HEK293 (cell line): ENCODE results near the gene SBF1.

Source experiments
- CTCF ChIA-PET: fragments of 350-600 bp; formaldehyde crosslinking; extraction: SDS; loops from one replicate; lab custom pipeline; 2021; ENCODE audit warnings: antibody characterized with exemption; lab: Yijun Ruan, JAX
- POLR2A ChIA-PET: fragments of 300-600 bp; formaldehyde crosslinking; extraction: SDS; loops from one replicate; lab custom pipeline; 2020; ENCODE audit warnings: antibody characterized with exemption, inconsistent platforms; lab: Yijun Ruan, JAX
- H3K27ac ChIP-seq: fragments of 200-500 bp; sonication (Bioruptor generic); 2 replicates; pipeline ENCODE4 v1.5.1; 2014; ENCODE audit warnings: low read depth, low read length, control low read depth, inconsistent platforms; ENCODE audit errors: extremely low read depth
- H3K36me3 ChIP-seq, 2 experiments: fragments of 200-500 bp in 1 of 2; sonication (Bioruptor generic) in 1 of 2; 1 replicate in 1 of 2; 2 replicates in 1 of 2; pipeline ENCODE4 v1.5.1; 2014 to 2017; ENCODE audit warnings: inconsistent platforms in 2 of 2, low read length in 2 of 2; ENCODE audit not compliant: control insufficient read depth in 2 of 2, insufficient read depth in 1 of 2
- H3K4me1 ChIP-seq: fragments of 200-500 bp; sonication (Bioruptor generic); 2 replicates; pipeline ENCODE4 v1.5.1; 2014; ENCODE audit warnings: mild to moderate bottlenecking, low read length, inconsistent platforms; ENCODE audit not compliant: control insufficient read depth, insufficient read depth
- H3K4me3 ChIP-seq: 2 replicates; pipeline ENCODE4 v1.5.1; 2011; ENCODE audit warnings: low read depth, mild to moderate bottlenecking, control low read depth, low read length, moderate library complexity
- H3K9me3 ChIP-seq: fragments of 200-500 bp; sonication (Bioruptor generic); 2 replicates; pipeline ENCODE4 v1.5.1; 2014; ENCODE audit warnings: low read depth, low read length, inconsistent platforms; ENCODE audit not compliant: control insufficient read depth, insufficient read depth
- GLIS2 ChIP-seq: fragments of 450-650 bp; formaldehyde crosslinking; IDR thresholded peaks from 2 replicates; pipeline ENCODE4 v1.5.1; 2016; ENCODE audit warnings: missing biosample characterization, missing genetic modification characterization
- PBX3 ChIP-seq: sonication (generic); formaldehyde crosslinking; IDR thresholded peaks from 2 replicates; pipeline ENCODE4 v1.8.1; 2022; ENCODE audit warnings: mild to moderate bottlenecking, moderate library complexity, missing genetic modification reagents
- ZIC2 ChIP-seq: fragments of 450-650 bp; formaldehyde crosslinking; IDR thresholded peaks from 2 replicates; pipeline ENCODE4 v1.5.1; 2016; ENCODE audit warnings: missing biosample characterization, missing genetic modification characterization
- ZNF354C ChIP-seq: fragments of 450-650 bp; formaldehyde crosslinking; IDR thresholded peaks from 2 replicates; pipeline ENCODE4 v1.5.1; 2016; ENCODE audit warnings: missing biosample characterization, missing genetic modification characterization, low read depth, borderline replicate concordance
- ZNF394 ChIP-seq: fragments of 450-650 bp; formaldehyde crosslinking; IDR thresholded peaks from 2 replicates; pipeline ENCODE4 v1.5.1; 2016; ENCODE audit warnings: missing biosample characterization, missing genetic modification characterization, mild to moderate bottlenecking, moderate library complexity, borderline replicate concordance
- ZNF501 ChIP-seq: fragments of 450-650 bp; formaldehyde crosslinking; IDR thresholded peaks from 2 replicates; pipeline ENCODE4 v1.5.1; 2016; ENCODE audit warnings: missing biosample characterization, missing genetic modification characterization
- TF ChIP-seq, protein P1 (sequence below): fragments of 450-650 bp; formaldehyde crosslinking; IDR thresholded peaks from 2 replicates; pipeline ENCODE4 v1.5.1; 2016; ENCODE audit warnings: missing biosample characterization, missing genetic modification characterization
- TF ChIP-seq, protein P2 (sequence below): fragments of 450-650 bp; formaldehyde crosslinking; IDR thresholded peaks from 2 replicates; pipeline ENCODE4 v1.5.1; 2017; ENCODE audit warnings: missing biosample characterization, missing genetic modification characterization
- TF ChIP-seq, protein P3 (sequence below): fragments of 450-650 bp; IDR thresholded peaks from 2 replicates; pipeline ENCODE4 v1.5.1; 2018; ENCODE audit warnings: missing biosample characterization, mild to moderate bottlenecking, missing genetic modification characterization
- TF ChIP-seq, protein P4 (sequence below): fragments of 450-650 bp; formaldehyde crosslinking; IDR thresholded peaks from 2 replicates; pipeline ENCODE4 v1.5.1; 2016; ENCODE audit warnings: missing biosample characterization, missing genetic modification characterization

The SBF1 gene

GRCh38 chr22:50464451-50464850 lies 10.4 kb downstream of the SBF1 start:
- no peaks in the 10 kb centered on the region for H3K9me3 ChIP-seq
- CTCF ChIA-PET = no interaction called here
- no peak overlapping the region for H3K4me3 ChIP-seq
- H3K4me1 ChIP-seq = no peaks in the 10 kb centered on the region
- H3K36me3 ChIP-seq = peaks cover 0 to 98% of the 10 kb centered on the region in 2 experiments; a peak in 2 of 3 replicates
- H3K27ac ChIP-seq = no peak overlapping the region
- POLR2A ChIA-PET = no interaction called here
- TF ChIP-seq GLIS2 (tag by site-specific recombination) (peak; percentile 33; the same call in 1 of the 2 replicates), ZNF394 (tag by site-specific recombination) (no peak), PBX3 (CRISPR knock-in tag) (0 out of 2 replicates have a peak, but pooled peaks have one; percentile 35)
- TF ChIP-seq, protein P1, sequence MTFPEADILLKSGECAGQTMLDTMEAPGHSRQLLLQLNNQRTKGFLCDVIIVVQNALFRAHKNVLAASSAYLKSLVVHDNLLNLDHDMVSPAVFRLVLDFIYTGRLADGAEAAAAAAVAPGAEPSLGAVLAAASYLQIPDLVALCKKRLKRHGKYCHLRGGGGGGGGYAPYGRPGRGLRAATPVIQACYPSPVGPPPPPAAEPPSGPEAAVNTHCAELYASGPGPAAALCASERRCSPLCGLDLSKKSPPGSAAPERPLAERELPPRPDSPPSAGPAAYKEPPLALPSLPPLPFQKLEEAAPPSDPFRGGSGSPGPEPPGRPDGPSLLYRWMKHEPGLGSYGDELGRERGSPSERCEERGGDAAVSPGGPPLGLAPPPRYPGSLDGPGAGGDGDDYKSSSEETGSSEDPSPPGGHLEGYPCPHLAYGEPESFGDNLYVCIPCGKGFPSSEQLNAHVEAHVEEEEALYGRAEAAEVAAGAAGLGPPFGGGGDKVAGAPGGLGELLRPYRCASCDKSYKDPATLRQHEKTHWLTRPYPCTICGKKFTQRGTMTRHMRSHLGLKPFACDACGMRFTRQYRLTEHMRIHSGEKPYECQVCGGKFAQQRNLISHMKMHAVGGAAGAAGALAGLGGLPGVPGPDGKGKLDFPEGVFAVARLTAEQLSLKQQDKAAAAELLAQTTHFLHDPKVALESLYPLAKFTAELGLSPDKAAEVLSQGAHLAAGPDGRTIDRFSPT (tag by site-specific recombination) = 0 out of 2 replicates have a peak, but pooled peaks have one; percentile 33
- TF ChIP-seq, all 188 proteins: peak for 3

GRCh38 chr22:50463188-50463900 lies 11.5 kb downstream of the SBF1 start:
- ChIA-PET CTCF (interaction anchor here (0.7 to 1.7 kb wide), 3 partner anchors 10 to 305 kb away, joined by 3 to 6 read pairs (median 3); no protein-coding TSS in a partner anchor), POLR2A (no interaction called here)
- no peak overlapping the region for H3K27ac ChIP-seq
- H3K36me3 ChIP-seq = peaks cover 4 to 100% of the 10 kb centered on the region in 2 experiments; a peak in 2 of 3 replicates
- H3K4me1 ChIP-seq = no peaks in the 10 kb centered on the region
- no peak overlapping the region for H3K4me3 ChIP-seq
- TF ChIP-seq ZNF354C = no peak
- TF ChIP-seq ZNF501 = no peak
- TF ChIP-seq, protein P2, sequence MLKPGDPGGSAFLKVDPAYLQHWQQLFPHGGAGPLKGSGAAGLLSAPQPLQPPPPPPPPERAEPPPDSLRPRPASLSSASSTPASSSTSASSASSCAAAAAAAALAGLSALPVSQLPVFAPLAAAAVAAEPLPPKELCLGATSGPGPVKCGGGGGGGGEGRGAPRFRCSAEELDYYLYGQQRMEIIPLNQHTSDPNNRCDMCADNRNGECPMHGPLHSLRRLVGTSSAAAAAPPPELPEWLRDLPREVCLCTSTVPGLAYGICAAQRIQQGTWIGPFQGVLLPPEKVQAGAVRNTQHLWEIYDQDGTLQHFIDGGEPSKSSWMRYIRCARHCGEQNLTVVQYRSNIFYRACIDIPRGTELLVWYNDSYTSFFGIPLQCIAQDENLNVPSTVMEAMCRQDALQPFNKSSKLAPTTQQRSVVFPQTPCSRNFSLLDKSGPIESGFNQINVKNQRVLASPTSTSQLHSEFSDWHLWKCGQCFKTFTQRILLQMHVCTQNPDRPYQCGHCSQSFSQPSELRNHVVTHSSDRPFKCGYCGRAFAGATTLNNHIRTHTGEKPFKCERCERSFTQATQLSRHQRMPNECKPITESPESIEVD (tag by site-specific recombination) = no peak
- TF ChIP-seq ZIC2 (tag by site-specific recombination) = no peak
- TF ChIP-seq, protein P3, sequence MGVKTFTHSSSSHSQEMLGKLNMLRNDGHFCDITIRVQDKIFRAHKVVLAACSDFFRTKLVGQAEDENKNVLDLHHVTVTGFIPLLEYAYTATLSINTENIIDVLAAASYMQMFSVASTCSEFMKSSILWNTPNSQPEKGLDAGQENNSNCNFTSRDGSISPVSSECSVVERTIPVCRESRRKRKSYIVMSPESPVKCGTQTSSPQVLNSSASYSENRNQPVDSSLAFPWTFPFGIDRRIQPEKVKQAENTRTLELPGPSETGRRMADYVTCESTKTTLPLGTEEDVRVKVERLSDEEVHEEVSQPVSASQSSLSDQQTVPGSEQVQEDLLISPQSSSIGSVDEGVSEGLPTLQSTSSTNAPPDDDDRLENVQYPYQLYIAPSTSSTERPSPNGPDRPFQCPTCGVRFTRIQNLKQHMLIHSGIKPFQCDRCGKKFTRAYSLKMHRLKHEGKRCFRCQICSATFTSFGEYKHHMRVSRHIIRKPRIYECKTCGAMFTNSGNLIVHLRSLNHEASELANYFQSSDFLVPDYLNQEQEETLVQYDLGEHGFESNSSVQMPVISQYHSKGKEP (tag by site-specific recombination) = no peak
- TF ChIP-seq, protein P4, sequence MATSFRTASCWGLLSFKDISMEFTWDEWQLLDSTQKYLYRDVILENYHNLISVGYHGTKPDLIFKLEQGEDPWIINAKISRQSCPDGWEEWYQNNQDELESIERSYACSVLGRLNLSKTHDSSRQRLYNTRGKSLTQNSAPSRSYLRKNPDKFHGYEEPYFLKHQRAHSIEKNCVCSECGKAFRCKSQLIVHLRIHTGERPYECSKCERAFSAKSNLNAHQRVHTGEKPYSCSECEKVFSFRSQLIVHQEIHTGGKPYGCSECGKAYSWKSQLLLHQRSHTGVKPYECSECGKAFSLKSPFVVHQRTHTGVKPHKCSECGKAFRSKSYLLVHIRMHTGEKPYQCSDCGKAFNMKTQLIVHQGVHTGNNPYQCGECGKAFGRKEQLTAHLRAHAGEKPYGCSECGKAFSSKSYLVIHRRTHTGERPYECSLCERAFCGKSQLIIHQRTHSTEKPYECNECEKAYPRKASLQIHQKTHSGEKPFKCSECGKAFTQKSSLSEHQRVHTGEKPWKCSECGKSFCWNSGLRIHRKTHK (tag by site-specific recombination) = no peak
- H3K9me3 ChIP-seq = no peaks in the 10 kb centered on the region
